Endometrial microvascular endothelial cells (primary cell): ENCODE results near the gene SERPINE1. TPM values are rescaled to one million over a fixed set of nuclear protein-coding genes. Genes with fewer than 3 reads are reported as not detected.

Experiments used
- in situ Hi-C: cut with HindIII; loops from 2 replicates; pipeline ENCODE4 v1.10.0; 2017; ENCODE audit warnings: low sequenced_read_pairs, low pct_unique_long_range_greater_than_20kb; ENCODE audit errors: inconsistent ontology term
- total RNA-seq: library from RNA; depleted of rRNA; stranded (reverse); fragments of >200 nt; gene quantifications from one replicate; pipeline ENCODE4 v1.2.3, GENCODE V29; 2015; ENCODE audit errors: inconsistent ontology term

The SERPINE1 gene
- total RNA-seq, 1 donor from 2014 or later: 2,363 TPM

GRCh38 chr7:101175664-101176063 is 48.8 kb downstream of the SERPINE1 start:
- in situ Hi-C loops: no loop called here

GRCh38 chr7:101177644-101178043 is 50.7 kb downstream of the SERPINE1 start:
- in situ Hi-C loops: no loop called here

GRCh38 chr7:101179117-101179516 is 52.2 kb downstream of the SERPINE1 start:
- in situ Hi-C loops: no loop called here

DNA sequence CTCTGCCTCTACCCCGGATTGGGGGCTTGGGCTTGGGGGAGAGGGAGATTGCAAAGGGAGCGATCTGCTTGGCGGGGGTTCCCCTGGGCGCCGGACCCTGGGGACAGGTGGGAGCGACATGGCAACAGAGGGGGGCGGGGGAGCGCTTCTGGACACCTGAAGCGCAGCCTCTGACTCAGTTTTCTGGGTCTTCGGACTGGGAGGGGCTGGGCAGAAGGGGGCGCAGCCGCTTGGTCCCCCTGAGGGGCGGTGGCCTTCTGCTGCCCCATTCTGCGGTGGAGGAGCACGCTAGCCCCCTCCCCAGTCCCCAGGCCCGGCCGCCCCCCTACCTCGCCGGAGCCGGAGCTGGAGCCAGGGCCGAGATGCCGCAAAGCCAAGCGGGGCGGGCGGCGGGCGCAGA is 52.8 kb downstream of the SERPINE1 start:
- in situ Hi-C loops: no loop called here

- in situ Hi-C loops: no loop called here
Observed at GRCh38 chr7:101180130-101180755, 53.3 kb downstream of the SERPINE1 start, which contains the start of gene NAT16. Gene NAT16, minus strand, starts transcription at chr7:101180293. Its CDS starts 5,486 bp downstream, at chr7:101174807.

DNA sequence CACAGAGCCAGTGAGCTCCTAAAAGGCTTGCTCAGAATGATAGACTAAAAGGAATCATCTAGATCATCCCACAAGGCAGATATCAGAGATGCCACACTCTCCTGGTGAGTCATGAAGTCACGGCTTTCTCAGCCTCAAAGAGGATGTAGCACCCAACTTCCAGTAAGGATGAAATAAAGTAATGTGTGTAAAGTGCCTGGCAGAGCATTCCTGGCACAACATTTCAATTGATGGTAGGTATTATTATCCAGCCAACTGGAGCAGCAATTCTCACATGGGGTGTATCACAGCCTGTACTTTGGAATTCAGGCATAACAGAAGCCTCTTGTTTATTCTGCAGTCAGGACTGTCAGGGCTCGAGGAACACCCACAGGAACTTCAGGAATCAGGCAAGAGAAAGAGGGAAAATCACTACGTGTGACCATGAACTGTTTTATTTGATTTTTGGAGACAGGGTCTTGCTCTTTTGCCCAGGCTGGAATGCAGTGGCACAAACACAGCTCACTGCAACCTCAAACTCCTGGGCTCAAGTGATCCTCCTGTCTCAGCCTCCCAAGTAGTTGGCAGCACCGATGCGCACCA is 58.4 kb downstream of the SERPINE1 start:
- in situ Hi-C loops: no loop called here

- in situ Hi-C loops: no loop called here
Observed at GRCh38 chr7:101186194-101186593, 59.3 kb downstream of the SERPINE1 start.

DNA sequence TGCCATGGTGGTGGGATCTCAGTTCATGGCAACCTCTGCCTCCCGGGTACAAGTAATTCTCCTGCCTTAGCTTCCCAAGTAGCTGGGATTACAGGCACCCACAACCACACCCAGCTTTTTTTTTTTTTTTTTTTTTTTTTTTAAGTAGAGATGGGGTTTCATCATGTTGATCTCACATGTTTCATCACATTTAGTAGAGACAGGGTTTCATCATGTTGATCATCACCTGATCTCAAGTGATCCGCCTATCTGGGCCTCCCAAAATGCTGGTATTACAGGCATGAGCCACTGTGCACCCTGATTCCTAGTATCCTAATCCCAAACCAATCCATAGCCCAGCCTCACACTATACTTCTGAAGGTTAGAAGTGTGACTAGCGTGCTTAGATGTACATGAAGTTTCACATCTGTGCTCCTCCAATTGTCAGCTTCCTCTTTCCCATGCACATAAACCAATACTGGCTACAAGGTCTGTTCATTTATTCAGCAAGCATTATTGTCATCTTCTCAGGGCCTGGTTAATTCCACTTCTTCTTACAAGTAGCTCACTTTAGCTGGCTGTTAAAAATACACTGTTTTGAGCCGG is 60.0 kb downstream of the SERPINE1 start:
- in situ Hi-C loops: no loop called here

Other genes with a start within 250 kb of the SERPINE1 start
- gene UFSP1, start 237.4 kb upstream of the SERPINE1 start, total RNA-seq: 1.2 TPM
- gene ACHE, start 231.2 kb upstream of the SERPINE1 start, total RNA-seq: not detected
- not detected for gene MUC3A, start 177.6 kb upstream of the SERPINE1 start, total RNA-seq
- gene MUC12, start 157.5 kb upstream of the SERPINE1 start, total RNA-seq: not detected
- gene MUC17, start 107.0 kb upstream of the SERPINE1 start, total RNA-seq: not detected
- 13.9 TPM for gene TRIM56, start 41.6 kb upstream of the SERPINE1 start, total RNA-seq
- 248 TPM for gene AP1S1, start 27.4 kb downstream of the SERPINE1 start, total RNA-seq
- not detected for gene VGF, start 38.5 kb downstream of the SERPINE1 start, total RNA-seq
- gene NAT16, start 53.2 kb downstream of the SERPINE1 start, total RNA-seq: not detected
- gene MOGAT3, start 73.9 kb downstream of the SERPINE1 start, total RNA-seq: not detected
- gene PLOD3, start 90.5 kb downstream of the SERPINE1 start, total RNA-seq: 109 TPM
- gene ZNHIT1, start 91.1 kb downstream of the SERPINE1 start, total RNA-seq: 185 TPM
- 4.4 TPM for gene CLDN15, start 110.7 kb downstream of the SERPINE1 start, total RNA-seq
- gene FIS1, start 118.0 kb downstream of the SERPINE1 start, total RNA-seq: 240 TPM
- gene IFT22, start 194.7 kb downstream of the SERPINE1 start, total RNA-seq: 30.7 TPM
- not detected for gene COL26A1, start 235.8 kb downstream of the SERPINE1 start, total RNA-seq